ENCODE results near the gene BAZ1B. TPM values are rescaled to one million over a fixed set of nuclear protein-coding genes. Genes with fewer than 3 reads are reported as not detected.
"Not testable (repeated sequence)": the region's sequence is repeated elsewhere in the genome, so short reads cannot be mapped to it uniquely, and the experiment has no call there.

The BAZ1B gene
- 10 to 100 TPM in 11 of 12 donors, not detected in 1; 48.5 to 62.8 (median 55.3) TPM for polyA plus RNA-seq (ENCODE audit: insufficient read length in 12 of 12)
- long read RNA-seq, donor 1, partial matches to known transcripts: 5 of 5 reads
- long read RNA-seq, donor 1, other reads (novel, unspliced or antisense): 0 of 5 reads
- long read RNA-seq, donor 2: 0 reads
- long read RNA-seq, donor 3, partial matches to known transcripts: 7 of 7 reads
- long read RNA-seq, donor 3, other reads (novel, unspliced or antisense): 0 of 7 reads
- long read RNA-seq, donor 4, partial matches to known transcripts: 7 of 7 reads
- long read RNA-seq, donor 4, other reads (novel, unspliced or antisense): 0 of 7 reads
- long read RNA-seq, donor 5, partial matches to known transcripts: 50 of 50 reads
- long read RNA-seq, donor 5, other reads (novel, unspliced or antisense): 0 of 50 reads
- long read RNA-seq, donor 6: 0 reads
- long read RNA-seq, donor 7, partial matches to known transcripts: 36 of 36 reads
- long read RNA-seq, donor 7, other reads (novel, unspliced or antisense): 0 of 36 reads
- long read RNA-seq, donor 8, full-length matches to known transcripts: 2 of 67 reads
- long read RNA-seq, donor 8, partial matches to known transcripts: 65 of 67 reads
- long read RNA-seq, donor 8, other reads (novel, unspliced or antisense): 0 of 67 reads
- long read RNA-seq, donor 9: 0 reads
- long read RNA-seq, donor 10, full-length matches to known transcripts: 1 of 56 reads
- long read RNA-seq, donor 10, partial matches to known transcripts: 55 of 56 reads
- long read RNA-seq, donor 10, other reads (novel, unspliced or antisense): 0 of 56 reads
- long read RNA-seq, donor 11, partial matches to known transcripts: 61 of 67 reads
- long read RNA-seq, donor 11, other reads (novel, unspliced or antisense): 6 of 67 reads

- peak; percentile 97 for DNase-seq
Measured at GRCh38 chr7:73522105-73522872, at the start of gene BAZ1B. BAZ1B (minus strand) TSS chr7:73522293; CDS start chr7:73521933, 360 bp downstream.

GRCh38 chr7:73570977-73571376 is 48.9 kb upstream of the BAZ1B start:
- DNase-seq: no peak

GRCh38 chr7:73570521-73570920 is 48.4 kb upstream of the BAZ1B start:
- DNase-seq: no peak

GRCh38 chr7:73569042-73569608 is 47.0 kb upstream of the BAZ1B start:
- DNase-seq: no peak

GRCh38 chr7:73567846-73568685 is 46.0 kb upstream of the BAZ1B start:
- no peak for DNase-seq

- no peak for DNase-seq
Measured at GRCh38 chr7:73567140-73567539, 45.0 kb upstream of the BAZ1B start.

- not testable (repeated sequence) for DNase-seq
Measured at GRCh38 chr7:73566431-73566830, 44.3 kb upstream of the BAZ1B start.

- no peak for DNase-seq
Measured at GRCh38 chr7:73565675-73566340, 43.7 kb upstream of the BAZ1B start.

- DNase-seq: no peak
Measured at GRCh38 chr7:73560109-73560835, 38.2 kb upstream of the BAZ1B start.

- DNase-seq: peak; percentile 35
Measured at GRCh38 chr7:73557397-73558257, 35.5 kb upstream of the BAZ1B start, which contains the start of gene BCL7B. BCL7B (minus strand) TSS chr7:73557690; CDS start chr7:73557578, 112 bp downstream.

- DNase-seq: peak; percentile 86
Measured at GRCh38 chr7:73557108-73557396, 35.0 kb upstream of the BAZ1B start.

- no peak for DNase-seq
Measured at GRCh38 chr7:73556208-73557107, 34.4 kb upstream of the BAZ1B start.

- no peak for DNase-seq
Measured at GRCh38 chr7:73555411-73555982, 33.4 kb upstream of the BAZ1B start.

GRCh38 chr7:73550093-73550492 is 28.0 kb upstream of the BAZ1B start:
- DNase-seq: not testable (repeated sequence)

GRCh38 chr7:73549176-73549575 is 27.1 kb upstream of the BAZ1B start:
- DNase-seq: no peak

GRCh38 chr7:73547841-73548240 is 25.7 kb upstream of the BAZ1B start:
- no peak for DNase-seq

GRCh38 chr7:73544678-73545077 is 22.6 kb upstream of the BAZ1B start:
- DNase-seq: no peak
